Measurements from ENCODE around the gene SLC49A4. TPM values are rescaled to one million over a fixed set of nuclear protein-coding genes. Genes with fewer than 3 reads are reported as not detected.

SLC49A4 gene
- total and polyA plus RNA-seq, 2 of the 13 experiments (the other 11 are each of a cell fraction or from before 2014, with no cell fraction given): 6.5 to 16.3 TPM

GRCh38 chr3:122794779-122795673, at the start of gene SLC49A4 (continued):
- TF ChIP-seq PBX2 (CRISPR knock-in tag; IDR thresholded peaks at IDR 0.05) (no peak), CEBPZ (IDR thresholded peaks at IDR 0.05; ENCODE audit: low read length) (no peak), KAT7 (CRISPR knock-in tag; IDR thresholded peaks at IDR 0.05; ENCODE audit: borderline replicate concordance) (peak; percentile 27; the same call in 1 of the 2 replicates), ELF4 (CRISPR knock-in tag; IDR thresholded peaks at IDR 0.05; ENCODE audit: borderline replicate concordance) (no peak), IRX3 (CRISPR knock-in tag; IDR thresholded peaks at IDR 0.05; ENCODE audit: borderline replicate concordance, low read depth) (no peak), ZNF782 (CRISPR knock-in tag; IDR thresholded peaks at IDR 0.05; ENCODE audit: borderline replicate concordance) (no peak), SMAD3 (CRISPR knock-in tag; IDR thresholded peaks at IDR 0.05) (0 out of 2 replicates have a peak, but pooled peaks have one; percentile 5), TOPORS (CRISPR knock-in tag; IDR thresholded peaks at IDR 0.05) (no peak), NKX3-1 (CRISPR knock-in tag; IDR thresholded peaks at IDR 0.05) (peak; percentile 71; the same call in 1 of the 2 replicates), BCL6 (CRISPR knock-in tag; IDR thresholded peaks at IDR 0.05) (no peak), ZNF564 (CRISPR knock-in tag; IDR thresholded peaks at IDR 0.05) (no peak), ZNF225 (CRISPR knock-in tag; IDR thresholded peaks at IDR 0.05) (peak; percentile 83; the same call in 1 of the 2 replicates), KDM5A (IDR thresholded peaks at IDR 0.05; ENCODE audit: borderline replicate concordance, low read length) (peak; percentile 19; the same call in 1 of the 2 replicates), BCLAF1 (IDR thresholded peaks at IDR 0.05) (no peak), ZNF230 (CRISPR knock-in tag; IDR thresholded peaks at IDR 0.05) (no peak), CBFB (CRISPR knock-in tag; IDR thresholded peaks at IDR 0.05) (no peak), SP1 (IDR thresholded peaks at IDR 0.05) (no peak), SP1 (CRISPR knock-in tag; IDR thresholded peaks at IDR 0.05) (no peak)
- TF ChIP-seq, protein P1, sequence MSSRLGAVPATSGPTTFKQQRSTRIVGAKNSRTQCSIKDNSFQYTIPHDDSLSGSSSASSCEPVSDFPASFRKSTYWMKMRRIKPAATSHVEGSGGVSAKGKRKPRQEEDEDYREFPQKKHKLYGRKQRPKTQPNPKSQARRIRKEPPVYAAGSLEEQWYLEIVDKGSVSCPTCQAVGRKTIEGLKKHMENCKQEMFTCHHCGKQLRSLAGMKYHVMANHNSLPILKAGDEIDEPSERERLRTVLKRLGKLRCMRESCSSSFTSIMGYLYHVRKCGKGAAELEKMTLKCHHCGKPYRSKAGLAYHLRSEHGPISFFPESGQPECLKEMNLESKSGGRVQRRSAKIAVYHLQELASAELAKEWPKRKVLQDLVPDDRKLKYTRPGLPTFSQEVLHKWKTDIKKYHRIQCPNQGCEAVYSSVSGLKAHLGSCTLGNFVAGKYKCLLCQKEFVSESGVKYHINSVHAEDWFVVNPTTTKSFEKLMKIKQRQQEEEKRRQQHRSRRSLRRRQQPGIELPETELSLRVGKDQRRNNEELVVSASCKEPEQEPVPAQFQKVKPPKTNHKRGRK (CRISPR knock-in tag; IDR thresholded peaks at IDR 0.05): no peak

All from HepG2 (cell line).